SK-N-SH (cell line): Measurements from ENCODE around the gene TUBB2B.

Source experiments
- CTCF ChIP-seq: fragments of 200-600 bp; sonication (generic); IDR thresholded peaks from 2 replicates; pipeline ENCODE4 v1.6.1; 2017; ENCODE audit warnings: antibody characterized with exemption, mild to moderate bottlenecking, moderate library complexity
- EP300 ChIP-seq, 2 experiments: IDR thresholded peaks; 2 replicates each; pipeline versions ENCODE4 v1.4.0 to v1.6.1; 2012; ENCODE audit warnings: borderline replicate concordance in 1 of 2, low read depth in 1 of 2, low read length in 1 of 2
- GABPA ChIP-seq: IDR thresholded peaks from 2 replicates; pipeline ENCODE4 v1.4.0; 2012; ENCODE audit warnings: low read depth, mild to moderate bottlenecking
- JUND ChIP-seq: IDR thresholded peaks from 2 replicates; pipeline ENCODE4 v1.4.0; 2012
- NFIC ChIP-seq: IDR thresholded peaks from 2 replicates; pipeline ENCODE4 v1.4.0; 2012; ENCODE audit warnings: borderline replicate concordance
- POLR2AphosphoS5 ChIP-seq: IDR thresholded peaks from 2 replicates; pipeline ENCODE4 v1.6.1; 2012; ENCODE audit warnings: low read depth, low read length
- RCOR1 ChIP-seq: fragments of 150-350 bp; IDR thresholded peaks from 2 replicates; pipeline ENCODE4 v1.6.1; 2017; ENCODE audit warnings: antibody characterized with exemption, low read length
- REST ChIP-seq: IDR thresholded peaks from 2 replicates; pipeline ENCODE4 v1.6.1; 2012; ENCODE audit warnings: mild to moderate bottlenecking, low read depth, low read length, moderate library complexity
- SMC3 ChIP-seq: IDR thresholded peaks from 2 replicates; pipeline ENCODE4 v1.6.1; 2012; ENCODE audit warnings: low read depth, low read length, improper control_type of control experiment
- YY1 ChIP-seq: IDR thresholded peaks from 2 replicates; pipeline ENCODE4 v1.4.0; 2012; ENCODE audit warnings: low read depth, mild to moderate bottlenecking
- ZBTB33 ChIP-seq: IDR thresholded peaks from 2 replicates; pipeline ENCODE4 v1.4.0; 2012; ENCODE audit warnings: low read depth, borderline replicate concordance

GRCh38 chr6:3195420-3195694 is 32.1 kb downstream of the TUBB2B start:
- no peak for TF ChIP-seq YY1
- TF ChIP-seq EP300 (IDR thresholded peaks at IDR 0.05; ENCODE audit: borderline replicate concordance in 1 of 2, low read depth in 1 of 2, low read length in 1 of 2) = no peak
- no peak for TF ChIP-seq GABPA
- TF ChIP-seq RCOR1 = no peak
- no peak for TF ChIP-seq POLR2AphosphoS5
- TF ChIP-seq CTCF = no peak
- TF ChIP-seq REST = no peak
- TF ChIP-seq ZBTB33 = no peak
- TF ChIP-seq JUND = no peak
- TF ChIP-seq SMC3 = no peak
- no peak for TF ChIP-seq NFIC
